ENCODE measurements around the gene WBP1.
"Not testable (repeated sequence)": the region's sequence is repeated elsewhere in the genome, so short reads cannot be mapped to it uniquely, and the experiment has no call there.

Gene WBP1

DNA sequence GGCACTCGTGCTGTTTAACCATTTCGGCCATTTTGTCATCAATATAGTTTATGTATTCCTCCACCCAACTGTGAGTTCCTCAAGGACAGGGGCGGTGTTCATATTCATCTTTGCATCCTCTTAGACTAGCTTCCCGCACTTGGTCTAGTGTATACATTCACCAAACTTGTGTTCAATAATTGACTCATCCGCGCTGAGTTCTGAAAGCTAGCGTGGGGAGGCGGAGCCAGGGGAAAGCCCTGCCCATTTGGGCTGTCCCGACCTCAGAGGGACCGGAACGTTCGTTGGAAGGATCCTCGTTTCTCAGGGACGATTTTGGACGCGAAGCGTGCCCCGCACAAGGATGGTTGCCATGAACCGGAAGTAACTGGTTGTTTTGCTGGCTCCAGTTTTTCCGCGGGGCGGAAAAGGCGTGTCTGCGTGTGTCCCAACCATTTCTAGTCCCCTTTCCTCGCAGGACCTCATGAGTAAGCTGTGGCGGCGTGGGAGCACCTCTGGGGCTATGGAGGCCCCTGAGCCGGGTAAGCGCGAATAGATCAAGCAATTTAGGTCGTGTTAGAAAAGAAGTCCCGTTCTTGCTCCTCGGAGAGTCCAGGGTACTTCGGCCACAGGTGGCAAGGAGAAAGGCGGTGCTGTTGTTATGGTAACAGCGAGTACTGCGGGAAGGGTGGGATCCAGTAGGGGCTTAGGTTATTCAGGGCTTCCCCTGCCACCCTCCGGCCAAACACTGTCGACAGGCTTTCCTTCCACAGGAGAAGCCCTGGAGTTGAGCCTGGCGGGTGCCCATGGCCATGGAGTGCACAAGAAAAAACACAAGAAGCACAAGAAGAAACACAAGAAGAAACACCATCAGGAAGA lies 3.4 kb upstream of the WBP1 start, which contains the start of gene INO80B:
INO80B (plus strand) TSS at position 434 of the 858 bp plus-strand sequence; CDS start at position 464, 30 bp downstream.
- DNase-seq (ENCODE audit: low spot score), result peak; percentile 98

DNA sequence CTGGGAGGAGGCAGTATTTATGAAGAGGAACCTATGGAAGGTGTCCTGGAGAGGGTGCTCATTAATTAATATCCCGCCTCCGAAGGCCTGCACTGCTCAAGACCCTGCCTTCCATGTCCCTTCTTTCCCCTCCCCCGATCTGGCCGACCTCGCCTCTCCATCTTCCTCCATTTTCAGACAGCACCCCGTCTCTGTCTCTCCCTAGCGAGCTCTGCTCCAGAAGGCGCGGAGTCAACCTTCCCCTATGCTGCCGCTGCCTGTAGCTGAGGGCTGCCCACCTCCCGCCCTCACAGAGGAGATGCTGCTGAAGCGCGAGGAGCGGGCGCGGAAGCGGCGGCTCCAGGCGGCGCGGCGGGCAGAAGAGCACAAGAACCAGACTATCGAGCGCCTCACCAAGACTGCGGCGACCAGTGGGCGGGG lies 1.1 kb upstream of the WBP1 start:
- DNase-seq (ENCODE audit: low spot score), result peak; percentile 59

DNA sequence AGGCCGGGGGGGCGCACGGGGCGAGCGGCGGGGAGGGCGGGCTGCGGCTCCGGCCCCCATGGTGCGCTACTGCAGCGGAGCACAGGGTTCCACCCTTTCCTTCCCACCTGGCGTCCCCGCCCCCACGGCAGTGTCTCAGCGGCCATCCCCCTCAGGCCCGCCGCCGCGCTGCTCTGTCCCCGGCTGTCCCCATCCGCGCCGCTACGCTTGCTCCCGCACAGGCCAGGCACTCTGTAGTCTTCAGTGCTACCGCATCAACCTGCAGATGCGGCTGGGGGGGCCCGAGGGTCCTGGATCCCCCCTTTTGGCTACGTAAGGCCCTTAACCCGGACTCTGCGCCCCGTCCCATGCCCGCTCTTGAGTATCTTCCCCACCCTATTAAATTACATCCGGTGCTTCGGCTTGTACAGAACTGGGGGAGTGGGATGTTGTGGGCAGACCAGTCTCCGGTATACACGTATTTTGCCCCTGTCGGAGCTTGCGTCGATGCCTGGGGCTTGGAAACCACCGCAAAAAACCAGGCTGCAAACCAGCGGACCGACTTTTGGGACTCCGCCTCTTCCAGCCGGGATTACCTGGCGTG lies 598 bp upstream of the WBP1 start:
- DNase-seq (ENCODE audit: low spot score), result peak; percentile 68

DNA sequence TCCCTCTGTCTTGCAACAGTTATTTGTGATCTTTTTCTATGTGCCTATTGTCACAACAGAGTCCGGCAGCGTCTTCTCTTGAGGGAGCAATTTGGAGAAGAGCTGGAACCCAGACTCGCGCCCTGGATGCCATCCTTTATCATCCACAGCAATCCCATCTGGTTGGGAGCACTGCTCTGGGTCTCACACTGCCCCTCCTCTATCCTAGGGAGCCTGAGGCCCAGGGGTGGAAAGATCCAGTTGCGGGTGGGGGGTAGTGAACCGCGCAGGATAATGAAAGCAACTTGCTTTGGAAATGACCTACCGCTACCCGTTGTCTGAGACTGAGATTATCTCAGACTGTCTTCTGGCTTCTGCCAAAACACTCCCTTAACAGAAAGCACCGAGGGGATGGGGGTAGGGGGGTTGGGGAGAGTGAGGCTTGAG lies 713 bp downstream of the WBP1 start:
- DNase-seq (ENCODE audit: low spot score), result no peak

DNA sequence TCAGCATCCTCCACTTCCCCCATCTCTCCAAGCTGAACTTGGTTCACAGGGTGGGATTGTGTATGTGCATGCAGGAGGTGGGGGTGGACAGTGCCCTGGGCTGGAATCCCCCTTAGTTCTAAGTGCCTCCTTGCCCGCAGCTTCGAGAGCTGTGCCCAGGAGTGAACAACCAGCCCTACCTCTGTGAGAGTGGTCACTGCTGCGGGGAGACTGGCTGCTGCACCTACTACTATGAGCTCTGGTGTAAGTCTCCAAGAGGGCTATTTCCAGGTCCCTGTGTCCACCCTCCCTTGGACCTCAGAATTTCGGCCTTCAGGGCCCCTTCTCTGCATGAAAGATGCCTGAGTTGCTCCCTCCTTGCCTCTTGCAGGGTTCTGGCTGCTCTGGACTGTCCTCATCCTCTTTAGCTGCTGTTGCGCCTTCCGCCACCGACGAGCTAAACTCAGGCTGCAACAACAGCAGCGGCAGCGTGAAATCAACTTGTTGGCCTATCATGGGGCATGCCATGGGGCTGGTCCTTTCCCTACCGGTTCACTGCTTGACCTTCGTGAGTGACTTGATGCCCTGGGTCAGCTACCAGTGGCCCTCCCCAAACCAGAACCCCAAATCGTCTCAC lies 1.4 kb downstream of the WBP1 start:
- DNase-seq (ENCODE audit: low spot score), result not testable (repeated sequence)

DNA sequence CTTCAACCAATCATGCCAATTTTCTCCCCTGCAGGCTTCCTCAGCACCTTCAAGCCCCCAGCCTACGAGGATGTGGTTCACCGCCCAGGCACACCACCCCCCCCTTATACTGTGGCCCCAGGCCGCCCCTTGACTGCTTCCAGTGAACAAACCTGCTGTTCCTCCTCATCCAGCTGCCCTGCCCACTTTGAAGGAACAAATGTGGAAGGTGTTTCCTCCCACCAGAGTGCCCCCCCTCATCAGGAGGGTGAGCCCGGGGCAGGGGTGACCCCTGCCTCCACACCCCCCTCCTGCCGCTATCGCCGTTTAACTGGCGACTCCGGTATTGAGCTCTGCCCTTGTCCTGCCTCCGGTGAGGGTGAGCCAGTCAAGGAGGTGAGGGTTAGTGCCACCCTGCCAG lies 1.9 kb downstream of the WBP1 start:
- DNase-seq (ENCODE audit: low spot score), result not testable (repeated sequence)

DNA sequence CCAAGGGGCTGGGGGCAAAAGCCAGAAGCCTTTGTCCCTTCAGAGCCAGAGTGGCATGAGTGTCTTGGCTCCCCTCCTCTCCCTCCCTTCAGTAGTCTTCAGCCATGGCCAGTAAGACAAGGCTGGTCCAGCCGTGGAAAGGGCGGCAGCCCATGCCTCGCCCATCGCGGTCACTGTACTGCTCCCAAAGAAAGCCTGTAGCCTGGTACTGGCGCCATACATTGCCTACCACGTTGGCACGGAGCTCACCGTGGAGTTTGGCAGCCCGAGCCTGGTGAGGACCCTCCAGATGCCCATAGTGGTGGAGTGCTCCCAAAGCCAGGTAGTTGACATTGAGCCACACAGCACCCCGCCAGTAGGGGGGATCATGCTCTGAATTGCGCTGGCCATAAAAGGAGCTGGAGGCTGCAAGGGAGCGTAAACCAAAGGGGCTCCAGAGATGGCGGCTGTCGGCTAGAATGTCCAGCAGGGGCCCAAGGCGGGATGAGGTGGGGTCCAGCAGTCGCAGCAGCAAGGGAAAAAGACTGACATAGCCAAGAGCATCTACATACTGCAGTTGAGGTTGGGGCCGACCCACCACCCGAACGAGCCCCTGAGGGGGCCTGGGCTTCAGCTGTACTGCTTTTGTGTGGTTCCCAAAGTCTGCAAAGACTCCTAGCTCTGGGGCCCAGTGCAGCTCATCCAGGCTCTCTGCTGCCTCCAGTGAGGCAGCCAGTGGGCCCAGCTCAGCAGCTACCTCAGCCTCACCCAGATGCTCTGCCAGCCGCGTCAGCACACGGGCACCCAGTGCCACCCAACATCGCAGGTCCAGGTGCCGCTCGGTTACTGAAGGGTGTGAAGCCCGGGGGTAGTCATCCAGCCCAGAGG lies 3.2 kb downstream of the WBP1 start:
- DNase-seq (ENCODE audit: low spot score), result no peak

DNA sequence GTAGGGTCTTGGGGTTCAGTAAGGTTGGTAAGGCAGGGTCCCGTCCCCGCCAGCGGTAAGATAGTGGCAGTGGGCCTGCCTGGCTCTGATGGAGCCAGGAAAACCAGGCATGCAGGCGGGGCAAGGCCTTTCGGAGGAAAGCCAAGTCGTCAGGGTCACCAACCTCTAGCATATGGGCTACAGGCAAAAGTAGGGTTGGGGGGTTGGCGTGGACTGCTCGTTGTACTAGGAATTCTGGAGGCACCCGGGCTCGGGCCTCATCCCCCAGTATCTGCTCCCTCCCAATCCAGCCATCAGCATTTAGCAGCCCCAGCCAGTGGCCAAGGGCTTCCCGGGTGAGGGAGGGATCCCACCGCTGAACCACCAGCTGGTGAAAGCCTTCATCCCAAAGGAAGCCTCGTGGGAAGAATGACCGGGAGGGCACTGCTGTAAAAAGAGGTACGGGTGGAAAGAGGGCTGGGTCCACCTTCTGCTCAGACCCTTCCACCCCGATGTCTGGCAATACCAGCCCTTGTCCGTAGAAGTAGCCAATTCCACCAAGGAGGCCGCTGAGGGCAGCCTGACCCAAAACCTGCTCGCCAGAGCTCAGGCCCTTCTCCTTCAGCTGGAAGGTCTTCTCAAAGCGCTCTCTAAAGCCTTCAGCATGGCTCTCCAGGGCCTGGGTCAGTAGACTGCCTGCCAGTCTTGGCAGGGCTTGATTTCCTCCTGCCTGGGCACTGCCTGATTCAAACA lies 4.0 kb downstream of the WBP1 start:
- DNase-seq (ENCODE audit: low spot score), result no peak

DNA sequence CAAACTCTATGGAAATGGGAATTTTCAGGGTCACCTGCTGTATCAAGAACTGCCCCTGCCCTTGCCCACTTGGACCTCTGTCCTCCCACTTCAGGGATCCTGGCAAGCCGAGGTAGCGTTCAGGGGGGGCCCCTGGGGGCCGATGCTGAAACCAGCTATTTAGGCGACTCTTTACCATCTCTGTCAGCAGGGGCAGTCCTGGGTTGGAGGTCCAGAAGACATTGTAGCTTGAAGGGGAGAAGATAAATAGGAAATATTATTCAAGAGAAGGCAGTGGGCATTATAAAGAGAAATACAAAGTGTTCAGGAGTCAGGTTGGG lies 4.5 kb downstream of the WBP1 start:
- no peak for DNase-seq (ENCODE audit: low spot score)

DNA sequence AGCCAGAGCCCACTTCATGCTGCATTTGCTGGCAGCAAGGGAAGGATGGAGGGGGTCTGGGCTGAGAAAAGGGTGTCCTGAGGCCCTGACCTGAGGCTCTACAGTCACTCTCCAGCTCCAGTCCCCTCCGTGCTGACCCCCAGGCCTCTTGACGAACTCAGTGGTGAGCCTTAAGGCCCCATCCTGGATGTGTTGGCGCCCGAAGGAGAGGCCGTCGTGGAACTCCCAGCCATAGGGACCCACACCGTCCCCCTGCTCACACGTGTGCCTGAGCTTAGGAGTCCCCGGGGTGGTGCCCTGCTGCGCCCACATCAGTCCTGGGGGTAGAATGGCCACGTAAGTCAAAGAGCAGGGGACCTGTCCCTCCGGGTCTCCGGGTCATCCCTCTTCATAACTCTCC lies 6.2 kb downstream of the WBP1 start:
- no peak for DNase-seq (ENCODE audit: low spot score)

DNA sequence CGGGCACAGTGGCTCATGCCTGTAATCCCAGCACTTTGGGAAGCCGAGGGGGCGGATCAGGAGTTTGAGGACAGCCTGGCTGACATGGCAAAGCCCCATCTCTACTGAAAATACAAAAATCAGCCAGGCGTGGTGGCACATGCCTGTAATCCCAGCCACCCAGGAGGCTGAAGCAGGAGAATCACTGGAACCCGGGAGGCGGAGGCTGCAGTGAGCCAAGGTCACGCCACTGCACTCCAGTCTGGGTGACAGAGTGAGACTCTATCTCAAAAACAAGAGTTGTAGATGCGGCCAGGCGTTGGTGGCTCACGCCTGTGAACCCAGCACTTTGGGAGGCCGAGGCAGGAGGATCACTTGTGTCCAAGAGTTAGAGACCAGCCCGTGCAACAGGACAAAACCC lies 12.5 kb downstream of the WBP1 start:
- not testable (repeated sequence) for DNase-seq (ENCODE audit: low spot score)

DNA sequence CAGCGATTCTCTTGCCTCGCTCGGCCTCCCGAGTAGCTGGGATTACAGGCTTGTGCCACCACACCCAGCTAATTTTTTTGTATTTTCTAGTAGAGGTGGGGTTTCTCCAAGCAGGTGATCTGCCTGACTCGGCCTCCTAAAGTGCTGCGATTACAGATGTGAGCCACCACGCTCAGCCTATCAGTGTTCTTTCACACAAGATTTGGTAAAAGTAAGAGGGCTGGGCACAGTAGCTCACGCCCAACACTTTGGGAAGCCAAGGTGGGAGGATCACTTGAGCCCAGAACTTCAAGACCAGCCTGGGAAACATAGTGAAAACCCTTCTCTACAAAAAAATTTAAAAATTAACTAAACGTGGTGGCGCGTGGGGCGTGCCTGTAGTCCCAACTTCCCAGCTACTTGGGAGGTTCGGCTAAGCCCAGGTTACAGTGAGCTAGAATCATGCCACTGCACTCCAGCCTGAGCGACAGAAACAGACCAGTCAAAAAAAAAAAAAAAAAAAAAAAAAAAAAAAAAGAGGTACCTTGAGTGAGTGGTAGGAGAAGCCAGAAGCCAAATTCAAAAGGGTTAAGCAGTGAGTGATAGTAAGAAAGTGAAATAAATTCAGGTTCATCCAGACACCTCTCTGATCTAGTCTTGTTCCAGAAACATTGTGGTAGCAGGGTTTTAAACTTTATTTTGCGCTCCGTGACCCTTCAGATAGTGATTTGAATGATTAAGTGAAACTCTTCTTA lies 13.3 kb downstream of the WBP1 start:
- no peak for DNase-seq (ENCODE audit: low spot score)

DNA sequence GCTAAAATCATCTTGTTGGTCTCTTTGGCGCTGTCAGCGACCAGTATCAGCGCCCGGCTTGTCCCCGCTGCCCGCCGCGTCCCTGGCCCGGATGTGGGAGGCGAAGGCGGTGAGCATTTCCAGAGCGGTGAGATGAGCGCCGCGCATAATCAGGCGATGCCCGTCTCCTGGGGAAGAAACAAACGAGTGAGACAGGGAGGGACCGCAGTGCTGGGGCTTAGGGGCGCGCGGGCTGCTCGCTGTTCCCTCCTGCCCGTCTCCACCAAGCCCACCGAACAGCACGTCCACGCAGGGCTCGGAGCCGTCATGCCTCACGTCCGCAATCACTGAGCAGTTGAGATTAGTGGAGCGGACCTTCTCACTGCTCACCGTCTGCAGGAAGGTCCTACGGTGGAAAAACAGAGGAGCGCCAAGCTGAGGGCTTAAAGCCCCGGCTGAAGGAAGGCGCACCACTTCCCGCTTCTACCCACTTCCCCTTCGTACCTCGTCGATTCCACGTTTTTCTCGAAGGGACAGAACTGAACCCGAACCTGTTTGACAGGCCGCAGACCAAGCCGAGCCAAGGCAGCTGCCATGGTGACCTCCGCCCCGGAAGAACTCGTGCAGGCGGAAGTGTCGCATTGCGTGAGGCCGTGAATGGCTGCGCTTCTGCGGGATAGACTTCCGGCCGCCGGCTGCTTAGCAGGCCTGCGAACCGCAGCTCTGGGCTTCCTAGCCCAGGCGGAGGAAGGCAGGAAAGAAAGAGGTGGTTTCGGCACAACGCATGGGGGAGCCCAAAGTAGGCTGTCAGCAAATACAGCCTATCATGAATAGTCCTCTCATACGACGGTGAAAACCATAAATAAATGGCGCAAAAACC lies 14.1 kb downstream of the WBP1 start, which contains the start of gene MRPL53:
MRPL53 (minus strand) TSS at position 595 of the 859 bp plus-strand sequence; CDS start at position 575, 20 bp downstream.
- peak; percentile 97 for DNase-seq (ENCODE audit: low spot score)

DNA sequence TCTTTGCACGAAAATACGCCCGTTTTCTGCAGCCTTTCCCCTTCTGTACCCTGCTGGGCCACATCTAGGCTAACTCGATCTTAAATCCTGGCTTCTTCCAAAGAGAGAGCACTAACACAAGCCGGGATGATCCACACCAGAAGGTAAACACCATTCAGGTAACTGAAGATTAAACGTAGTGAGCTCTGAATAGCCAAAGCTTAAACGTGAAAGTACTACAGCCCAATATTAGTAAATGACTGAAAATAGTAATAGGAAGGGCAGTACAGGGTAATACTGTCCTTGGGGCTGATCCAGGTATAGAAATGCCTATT lies 14.7 kb downstream of the WBP1 start:
- no peak for DNase-seq (ENCODE audit: low spot score)

DNA sequence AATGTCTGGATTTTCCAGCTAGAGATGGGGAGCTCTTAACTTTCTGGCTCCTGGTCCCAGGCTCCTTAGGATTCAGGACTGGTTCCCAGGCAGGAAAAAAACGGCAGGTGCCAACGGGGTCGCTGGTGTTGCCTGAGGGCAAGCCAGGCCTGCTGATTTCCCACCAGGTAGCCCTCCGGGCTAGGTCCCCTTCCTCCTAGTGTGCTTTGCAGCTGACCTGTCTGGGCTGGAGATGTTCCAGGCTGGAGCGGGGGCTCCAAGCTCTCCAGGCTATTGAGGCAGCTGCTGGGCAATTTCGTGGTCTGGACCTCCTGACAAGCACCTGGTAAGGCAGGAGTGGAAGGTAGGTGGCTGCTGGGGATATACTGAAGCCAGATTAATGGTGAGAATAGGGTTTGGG lies 16.2 kb downstream of the WBP1 start:
- no peak for DNase-seq (ENCODE audit: low spot score)

DNA sequence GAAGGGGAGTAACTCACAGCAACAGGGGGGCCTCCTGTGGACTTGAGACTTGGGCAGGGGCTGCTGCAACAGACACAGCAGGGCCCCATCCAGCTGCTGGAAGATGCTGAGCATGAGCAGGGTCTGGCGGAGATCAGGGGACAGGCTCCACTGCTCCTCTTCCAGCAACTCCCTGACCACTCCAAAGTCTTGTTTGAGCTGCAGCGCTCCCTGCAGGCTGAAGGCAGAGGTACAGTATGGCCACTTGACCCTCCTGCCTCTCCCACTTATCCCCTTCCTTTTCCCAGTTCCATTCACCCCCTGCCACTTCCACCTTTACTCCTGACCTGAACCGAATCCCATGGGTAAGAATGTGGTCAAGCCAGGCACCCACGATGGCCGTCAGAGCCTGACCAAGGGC lies 16.7 kb downstream of the WBP1 start:
- no peak for DNase-seq (ENCODE audit: low spot score)

DNA sequence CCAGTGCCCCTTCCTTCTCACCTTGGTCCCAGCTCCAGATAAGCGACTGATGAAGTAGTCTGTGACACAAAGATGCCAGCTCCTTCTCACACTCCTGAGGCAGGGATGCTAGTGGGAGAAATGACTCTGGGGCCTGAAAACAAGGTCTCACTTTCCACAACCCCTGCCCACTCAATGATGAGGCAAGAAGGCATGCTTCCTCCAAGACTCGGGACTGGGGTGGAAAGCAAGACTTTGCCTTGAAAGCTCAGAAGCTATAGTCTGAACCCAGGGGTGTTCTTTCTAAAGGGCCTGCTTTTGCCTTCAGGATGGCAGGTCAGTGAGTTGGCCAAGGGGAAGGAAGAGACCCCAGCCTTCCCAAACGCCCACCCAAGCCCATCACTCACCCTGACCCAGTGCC lies 23.2 kb downstream of the WBP1 start:
- no peak for DNase-seq (ENCODE audit: low spot score)

DNA sequence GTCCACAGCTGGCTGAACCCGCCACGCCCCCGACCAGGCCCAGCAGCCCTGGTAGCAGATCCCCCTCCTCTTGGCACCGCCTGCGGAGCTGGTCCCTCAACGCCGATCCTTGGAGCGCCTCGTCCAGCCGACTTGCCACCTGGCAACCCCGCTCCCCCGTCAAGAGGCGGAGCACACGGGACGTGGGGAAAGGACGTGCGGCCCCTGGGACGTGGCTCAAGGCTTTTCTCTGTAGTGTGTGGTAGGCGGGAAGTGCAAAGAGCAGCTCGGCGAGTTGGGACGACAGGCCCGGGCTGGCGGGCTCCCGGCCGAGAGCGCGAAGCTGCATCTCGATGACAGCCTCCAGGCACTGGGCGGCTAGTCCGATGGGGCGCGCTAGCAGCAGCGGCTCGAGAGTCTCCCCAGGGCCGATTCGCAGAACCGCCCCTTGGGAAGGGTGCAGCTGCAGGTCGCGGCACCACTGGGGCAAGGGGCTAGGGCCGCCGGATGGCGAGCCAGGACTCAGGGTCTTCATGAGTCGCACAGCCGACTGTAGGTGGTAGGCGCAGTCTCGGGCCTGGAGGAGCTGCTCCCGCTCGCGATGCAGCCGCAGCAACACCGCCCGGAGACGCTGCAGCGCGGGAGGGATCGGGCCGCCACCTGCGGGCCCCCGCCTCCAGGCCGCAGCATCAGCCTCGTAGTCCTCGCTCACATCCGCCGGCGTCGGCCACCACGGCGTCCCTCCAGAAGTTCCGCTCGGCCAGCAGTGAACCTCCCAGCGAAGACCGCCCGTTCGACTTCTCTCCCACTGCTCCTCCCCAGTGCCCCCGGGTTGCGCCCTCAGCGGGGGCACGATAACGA lies 23.9 kb downstream of the WBP1 start:
- no peak for DNase-seq (ENCODE audit: low spot score)
